Smooth muscle cell (in vitro differentiated cells): ENCODE results near the gene PRLR. TPM values are rescaled to one million over a fixed set of nuclear protein-coding genes. Genes with fewer than 3 reads are reported as not detected.
"Not testable (repeated sequence)": the region's sequence is repeated elsewhere in the genome, so short reads cannot be mapped to it uniquely, and the experiment has no call there.

Source experiments
- DNase-seq: peaks from one replicate; lab custom pipeline; 2025; ENCODE audit not compliant: unreplicated experiment; lab: John Stamatoyannopoulos, UW
- H2AFZ ChIP-seq: fragments of 200-600 bp; sonication (generic); 2 replicates; pipeline ENCODE4 v1.6.0; 2016; ENCODE audit warnings: antibody characterized with exemption, low read depth, mild to moderate bottlenecking
- H3F3A ChIP-seq: fragments of 200-600 bp; sonication (generic); 2 replicates; pipeline ENCODE4 v1.6.0; 2017; ENCODE audit warnings: antibody characterized with exemption, low read depth
- H3K27ac ChIP-seq: fragments of 200-600 bp; sonication (generic); 2 replicates; pipeline ENCODE4 v1.5.1; 2016; ENCODE audit warnings: low read depth, mild to moderate bottlenecking
- H3K27me3 ChIP-seq: fragments of 200-600 bp; sonication (generic); 2 replicates; pipeline ENCODE4 v1.6.1; 2016; ENCODE audit warnings: low read depth, mild to moderate bottlenecking
- H3K36me3 ChIP-seq: fragments of 200-600 bp; sonication (generic); 2 replicates; pipeline ENCODE4 v1.5.1; 2016; ENCODE audit warnings: low read depth
- H3K4me1 ChIP-seq: fragments of 200-600 bp; sonication (generic); 2 replicates; pipeline ENCODE4 v1.5.1; 2016; ENCODE audit warnings: low read depth
- H3K4me2 ChIP-seq: fragments of 200-600 bp; sonication (generic); 2 replicates; pipeline ENCODE4 v1.6.0; 2016; ENCODE audit warnings: mild to moderate bottlenecking
- H3K4me3 ChIP-seq: fragments of 200-600 bp; sonication (generic); 2 replicates; pipeline ENCODE4 v1.5.1; 2016; ENCODE audit warnings: mild to moderate bottlenecking
- H3K79me2 ChIP-seq: fragments of 200-600 bp; sonication (generic); 2 replicates; pipeline ENCODE4 v1.6.0; 2016; ENCODE audit warnings: low read depth, mild to moderate bottlenecking
- H3K9ac ChIP-seq: fragments of 200-600 bp; sonication (generic); 2 replicates; pipeline ENCODE4 v1.6.0; 2016; ENCODE audit warnings: low read depth
- H3K9me3 ChIP-seq: fragments of 200-600 bp; sonication (generic); replicated peaks from 2 replicates; pipeline ENCODE4 v1.5.1; 2016; ENCODE audit warnings: low read depth
- H4K20me1 ChIP-seq: fragments of 200-600 bp; sonication (generic); 2 replicates; pipeline ENCODE4 v1.6.0; 2016; ENCODE audit warnings: low read depth
- WGBS: methylation state at CpG from one replicate; pipeline ENCODE4 v1.1.7; 2016; ENCODE audit warnings: low lambda C conversion rate; 5-methylcytosine and 5-hydroxymethylcytosine counted together
- polyA plus RNA-seq: library from polyadenylated mRNA; unstranded; fragments of >200 nt; fragmentation: Nextera tagmentation; extraction: Ambion mirVana; gene quantifications from 2 replicates; pipeline ENCODE4 v1.2.1, GENCODE V29; 2016
- total RNA-seq: library from RNA; depleted of rRNA; stranded (reverse); fragments of >200 nt; gene quantifications from 2 replicates; pipeline ENCODE4 v1.2.3, GENCODE V29; 2014
- TF ChIP-seq, protein P1 (sequence below): fragments of 200-600 bp; sonication (generic); IDR thresholded peaks from 2 replicates; pipeline ENCODE4 v1.5.1; 2017; ENCODE audit warnings: borderline replicate concordance, mild to moderate bottlenecking, antibody characterized with exemption; ENCODE audit not compliant: insufficient read depth, poor library complexity, severe bottlenecking

The PRLR gene
- total and polyA plus RNA-seq, 2 experiments from 2014 or later = 2.3 to 47.4 TPM

DNA sequence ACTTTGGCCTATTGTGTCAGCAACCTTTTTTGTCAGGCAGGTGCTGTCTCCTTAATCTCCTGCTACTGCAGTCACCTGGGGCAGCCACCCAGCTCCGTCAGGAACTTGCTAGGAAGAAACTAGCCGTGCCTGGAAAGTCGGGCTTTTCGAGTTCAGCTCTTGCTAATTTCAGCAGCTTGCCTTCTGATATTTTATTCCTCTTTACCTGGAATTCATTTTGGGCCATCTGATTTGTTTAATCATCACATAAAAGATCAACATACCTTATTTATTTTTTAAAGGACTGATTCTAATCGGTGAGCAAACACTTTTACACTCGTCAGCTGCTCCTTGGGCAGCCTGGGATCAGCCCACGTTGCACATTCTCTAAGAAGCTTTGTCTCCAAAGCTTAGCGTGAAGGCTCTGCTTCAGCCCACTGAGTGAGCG, 42.2 kb downstream of the PRLR start:
- H4K20me1 ChIP-seq = no peaks in the 10 kb centered on the region
- H3K4me3 ChIP-seq = no peak overlapping the region

DNA sequence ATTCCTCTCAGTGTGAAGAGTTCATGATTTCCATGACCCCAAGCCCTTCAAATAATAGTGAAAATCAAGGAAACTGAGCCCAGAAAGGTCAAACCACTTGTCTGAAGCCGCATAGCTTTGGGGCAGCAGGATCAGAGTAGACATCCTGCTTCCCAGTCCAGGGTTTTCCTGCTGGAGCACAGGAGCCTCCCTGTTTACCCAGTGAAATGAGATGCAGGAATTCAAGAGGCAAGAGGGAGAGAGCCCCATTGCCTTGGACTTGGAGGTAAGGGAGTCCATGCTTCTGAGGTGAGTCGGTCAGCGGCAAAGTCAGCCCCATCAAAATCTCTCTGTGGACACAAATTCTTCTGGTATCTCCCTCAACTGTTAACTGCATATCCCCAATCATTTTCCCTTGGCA, 42.7 kb downstream of the PRLR start:
- H3K9me3 ChIP-seq, H3K36me3 ChIP-seq, H3F3A ChIP-seq, H3K4me1 ChIP-seq, H4K20me1 ChIP-seq, H3K9ac ChIP-seq, H3K4me2 ChIP-seq, H3K27ac ChIP-seq, H3K27me3 ChIP-seq, H2AFZ ChIP-seq, H3K79me2 ChIP-seq, H3K4me3 ChIP-seq, DNase-seq: not testable (repeated sequence)
- 87% methylated on average over 3 of the region's 3 CpGs for WGBS

More for the DNA sequence above, 42.2 kb downstream of the PRLR start:
- peaks cover 6% of the 10 kb centered on the region for H3K4me1 ChIP-seq
- no peaks in the 10 kb centered on the region for H3K9me3 ChIP-seq
- H3K9ac ChIP-seq = no peak overlapping the region
- TF ChIP-seq, protein P1, sequence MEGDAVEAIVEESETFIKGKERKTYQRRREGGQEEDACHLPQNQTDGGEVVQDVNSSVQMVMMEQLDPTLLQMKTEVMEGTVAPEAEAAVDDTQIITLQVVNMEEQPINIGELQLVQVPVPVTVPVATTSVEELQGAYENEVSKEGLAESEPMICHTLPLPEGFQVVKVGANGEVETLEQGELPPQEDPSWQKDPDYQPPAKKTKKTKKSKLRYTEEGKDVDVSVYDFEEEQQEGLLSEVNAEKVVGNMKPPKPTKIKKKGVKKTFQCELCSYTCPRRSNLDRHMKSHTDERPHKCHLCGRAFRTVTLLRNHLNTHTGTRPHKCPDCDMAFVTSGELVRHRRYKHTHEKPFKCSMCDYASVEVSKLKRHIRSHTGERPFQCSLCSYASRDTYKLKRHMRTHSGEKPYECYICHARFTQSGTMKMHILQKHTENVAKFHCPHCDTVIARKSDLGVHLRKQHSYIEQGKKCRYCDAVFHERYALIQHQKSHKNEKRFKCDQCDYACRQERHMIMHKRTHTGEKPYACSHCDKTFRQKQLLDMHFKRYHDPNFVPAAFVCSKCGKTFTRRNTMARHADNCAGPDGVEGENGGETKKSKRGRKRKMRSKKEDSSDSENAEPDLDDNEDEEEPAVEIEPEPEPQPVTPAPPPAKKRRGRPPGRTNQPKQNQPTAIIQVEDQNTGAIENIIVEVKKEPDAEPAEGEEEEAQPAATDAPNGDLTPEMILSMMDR = no peak
- no peaks in the 10 kb centered on the region for H3F3A ChIP-seq
- H3K4me2 ChIP-seq = no peak overlapping the region
- H2AFZ ChIP-seq = no peak overlapping the region
- H3K27ac ChIP-seq = no peak overlapping the region
- no peaks in the 10 kb centered on the region for H3K27me3 ChIP-seq
- no peak for DNase-seq
- H3K79me2 ChIP-seq = no peaks in the 10 kb centered on the region
- WGBS = 82% methylated on average over 9 of the region's 9 CpGs
- H3K36me3 ChIP-seq = no peaks in the 10 kb centered on the region

DNA sequence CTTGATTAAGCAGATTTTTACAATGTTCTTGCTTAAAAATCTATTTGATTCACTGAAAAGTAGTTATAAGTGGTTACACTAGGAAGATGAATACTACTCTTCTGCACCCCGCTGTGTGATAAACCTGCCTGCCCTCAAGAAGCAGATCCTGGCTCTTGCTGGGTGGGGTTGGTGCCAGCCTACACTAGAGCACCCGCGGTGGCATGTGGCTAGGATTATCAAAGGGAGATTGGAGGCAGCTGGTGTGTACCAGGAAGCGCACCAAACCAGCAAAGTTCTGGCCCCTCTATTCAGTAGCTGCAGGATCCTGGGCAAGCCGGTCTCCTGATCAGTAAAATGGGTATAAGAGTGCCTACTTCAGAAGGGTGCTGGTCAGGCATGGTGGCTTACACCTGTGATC, 43.5 kb downstream of the PRLR start:
- WGBS = 99% methylated on average over 5 of the region's 5 CpGs

DNA sequence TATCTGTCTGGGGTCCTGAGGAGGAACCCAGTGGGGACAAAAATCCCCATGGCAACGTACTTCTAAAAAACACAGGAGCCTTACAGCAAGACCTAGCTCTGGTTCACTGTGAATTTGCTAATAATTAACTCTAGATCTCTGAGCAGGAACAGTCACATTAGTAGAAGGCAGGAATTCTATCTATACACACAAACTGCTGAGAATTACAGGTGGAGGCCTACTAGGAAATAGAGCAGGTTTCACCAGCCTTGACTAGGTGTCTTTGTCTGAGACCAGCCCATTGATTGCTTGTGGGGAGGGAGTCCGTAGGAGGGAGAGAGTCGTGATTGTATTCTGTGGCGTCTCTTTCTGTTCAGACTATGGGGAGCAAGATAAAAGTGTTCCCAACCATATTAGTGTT, 44.8 kb downstream of the PRLR start:
- Histone ChIP-seq H3F3A (no peaks in the 10 kb centered on the region), H3K4me2 (no peak overlapping the region), H3K4me3 (no peak overlapping the region), H3K9ac (no peak overlapping the region), H3K4me1 (peaks cover 6% of the 10 kb centered on the region), H4K20me1 (no peaks in the 10 kb centered on the region), H2AFZ (no peak overlapping the region), H3K9me3 (no peaks in the 10 kb centered on the region), H3K36me3 (no peaks in the 10 kb centered on the region), H3K27ac (no peak overlapping the region), H3K79me2 (no peaks in the 10 kb centered on the region), H3K27me3 (no peaks in the 10 kb centered on the region)
- no peak for DNase-seq
- TF ChIP-seq, protein P1 = no peak
- 74% methylated on average over 4 of the region's 4 CpGs for WGBS

More for the DNA sequence above, 43.5 kb downstream of the PRLR start:
- Histone ChIP-seq H3K27me3 (no peaks in the 10 kb centered on the region), H3K36me3 (no peaks in the 10 kb centered on the region), H2AFZ (no peak overlapping the region), H3F3A (no peaks in the 10 kb centered on the region), H3K9ac (no peak overlapping the region), H3K4me2 (no peak overlapping the region), H3K9me3 (no peaks in the 10 kb centered on the region), H3K79me2 (no peaks in the 10 kb centered on the region), H3K27ac (no peak overlapping the region), H4K20me1 (no peaks in the 10 kb centered on the region), H3K4me1 (peaks cover 6% of the 10 kb centered on the region), H3K4me3 (no peak overlapping the region)
- DNase-seq = no peak
- TF ChIP-seq, protein P1 = no peak
